Activated naive CD4-positive, alpha-beta T cell treated with anti-CD3 and anti-CD28 coated beads for 36 hours (primary cell): ENCODE data around the gene IFNK. TPM values are rescaled to one million over a fixed set of nuclear protein-coding genes. Genes with fewer than 3 reads are reported as not detected.

Experiments
- CTCF ChIA-PET: fragments of 350-600 bp; sonication (Branson Sonifier 250); formaldehyde crosslinking; loops from one replicate; lab custom pipeline; 2021; ENCODE audit warnings: antibody characterized with exemption; lab: Charles Lee
- DNase-seq: peaks from one replicate; pipeline ENCODE4 v3.0.0-alpha.2; 2020
- H3K27ac Mint-ChIP-seq: one replicate; pipeline ENCODE4 v1.8.0; 2021; ENCODE audit warnings: mild to moderate bottlenecking, mixed read lengths
- H3K27me3 Mint-ChIP-seq: one replicate; pipeline ENCODE4 v1.8.0; 2021; ENCODE audit warnings: low read depth, mixed read lengths
- H3K36me3 Mint-ChIP-seq: one replicate; pipeline ENCODE4 v1.8.0; 2021; ENCODE audit warnings: low read depth, mixed read lengths
- H3K4me1 Mint-ChIP-seq: one replicate; pipeline ENCODE4 v1.8.0; 2021; ENCODE audit warnings: low read depth, mixed read lengths
- H3K4me3 Mint-ChIP-seq: one replicate; pipeline ENCODE4 v1.8.0; 2021; ENCODE audit warnings: mild to moderate bottlenecking, moderate library complexity, mixed read lengths
- H3K9me3 Mint-ChIP-seq: one replicate; pipeline ENCODE4 v1.8.0; 2021; ENCODE audit warnings: mixed read lengths
- intact Hi-C: fragments of 100-400 bp; cut with micrococcal nuclease; formaldehyde crosslinking; loops from one replicate; pipeline ENCODE4 v1.15.1; 2023
- total RNA-seq, 2 experiments: library from RNA; stranded (reverse); gene quantifications; one replicate each; pipeline ENCODE4 v1.2.3, GENCODE V29; 2021

Gene IFNK
- total RNA-seq, 2 experiments from 2014 or later = 0.24 TPM; not detected in 1

- no peaks in the 10 kb centered on the region for H3K4me1 Mint-ChIP-seq
- H3K36me3 Mint-ChIP-seq = peaks cover 5% of the 10 kb centered on the region
- intact Hi-C loops = no loop called here
- CTCF ChIA-PET = no interaction called here
- H3K27ac Mint-ChIP-seq = no peak overlapping the region
- no peaks in the 10 kb centered on the region for H3K27me3 Mint-ChIP-seq
- no peaks in the 10 kb centered on the region for H3K9me3 Mint-ChIP-seq
- no peak for DNase-seq
- no peak overlapping the region for H3K4me3 Mint-ChIP-seq
These were observed 6.1 kb upstream of the IFNK start for GRCh38 chr9:27518006-27518405.

GRCh38 chr9:27518809-27519208 is 5.3 kb upstream of the IFNK start:
- Mint-ChIP-seq H3K27me3 (no peaks in the 10 kb centered on the region), H3K36me3 (peaks cover 5% of the 10 kb centered on the region), H3K27ac (no peak overlapping the region), H3K4me3 (no peak overlapping the region), H3K9me3 (no peaks in the 10 kb centered on the region), H3K4me1 (peaks cover under 1% of the 10 kb centered on the region)
- intact Hi-C loops = no loop called here
- CTCF ChIA-PET = no interaction called here
- no peak for DNase-seq

GRCh38 chr9:27519466-27520465 is 4.3 kb upstream of the IFNK start:
- Mint-ChIP-seq H3K27me3 (no peaks in the 10 kb centered on the region), H3K36me3 (peaks cover 5% of the 10 kb centered on the region), H3K9me3 (no peaks in the 10 kb centered on the region), H3K27ac (no peak overlapping the region), H3K4me1 (peaks cover 8% of the 10 kb centered on the region), H3K4me3 (no peak overlapping the region)
- CTCF ChIA-PET = no interaction called here
- intact Hi-C loops = no loop called here
- DNase-seq = no peak

DNA sequence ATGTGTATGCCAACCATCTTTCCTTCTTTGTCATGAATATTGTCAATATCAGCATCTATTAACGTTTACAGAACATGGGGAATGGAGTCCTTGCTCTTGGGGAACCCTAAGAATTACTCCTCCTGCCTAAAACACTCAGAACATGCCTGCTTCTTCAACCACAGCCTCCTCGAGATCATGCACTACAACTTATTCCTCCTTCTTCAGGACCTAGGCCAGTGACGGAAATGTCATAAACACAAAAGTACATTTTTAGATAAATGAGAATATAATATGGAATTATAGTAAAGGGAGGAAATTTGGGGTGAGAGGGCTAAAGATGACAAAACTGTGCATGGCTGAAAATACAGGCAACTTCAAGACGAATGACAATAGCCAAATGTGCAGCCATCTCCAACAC is 3.1 kb upstream of the IFNK start:
- peaks cover 5% of the 10 kb centered on the region for H3K36me3 Mint-ChIP-seq
- no peaks in the 10 kb centered on the region for H3K9me3 Mint-ChIP-seq
- H3K4me1 Mint-ChIP-seq = peaks cover 10% of the 10 kb centered on the region
- intact Hi-C loops = no loop called here
- H3K27me3 Mint-ChIP-seq = no peaks in the 10 kb centered on the region
- H3K27ac Mint-ChIP-seq = no peak overlapping the region
- no peak overlapping the region for H3K4me3 Mint-ChIP-seq
- no peak for DNase-seq
- CTCF ChIA-PET = no interaction called here

- CTCF ChIA-PET = no interaction called here
- intact Hi-C loops = no loop called here
- H3K27me3 Mint-ChIP-seq = peaks cover 7% of the 10 kb centered on the region
These were observed 949 bp upstream of the IFNK start for GRCh38 chr9:27523141-27523540.

GRCh38 chr9:27527702-27528075 is 3.6 kb downstream of the IFNK start:
- Mint-ChIP-seq H3K27ac (no peak overlapping the region), H3K4me3 (peak overlapping the region; percentile 86), H3K4me1 (peaks cover 18% of the 10 kb centered on the region), H3K27me3 (peaks cover 8% of the 10 kb centered on the region), H3K36me3 (no peaks in the 10 kb centered on the region), H3K9me3 (no peaks in the 10 kb centered on the region)
- CTCF ChIA-PET = interaction anchor here (0.7 to 1.3 kb wide), 3 partner anchors 55 to 195 kb away, joined by 3 read pairs; no protein-coding TSS in a partner anchor
- no peak for DNase-seq
- intact Hi-C loops = no loop called here

More at GRCh38 chr9:27523141-27523540, 949 bp upstream of the IFNK start:
- DNase-seq = no peak
- Mint-ChIP-seq H3K36me3 (peaks cover 3% of the 10 kb centered on the region), H3K4me1 (peaks cover 13% of the 10 kb centered on the region), H3K27ac (no peak overlapping the region), H3K9me3 (no peaks in the 10 kb centered on the region), H3K4me3 (no peak overlapping the region)

DNA sequence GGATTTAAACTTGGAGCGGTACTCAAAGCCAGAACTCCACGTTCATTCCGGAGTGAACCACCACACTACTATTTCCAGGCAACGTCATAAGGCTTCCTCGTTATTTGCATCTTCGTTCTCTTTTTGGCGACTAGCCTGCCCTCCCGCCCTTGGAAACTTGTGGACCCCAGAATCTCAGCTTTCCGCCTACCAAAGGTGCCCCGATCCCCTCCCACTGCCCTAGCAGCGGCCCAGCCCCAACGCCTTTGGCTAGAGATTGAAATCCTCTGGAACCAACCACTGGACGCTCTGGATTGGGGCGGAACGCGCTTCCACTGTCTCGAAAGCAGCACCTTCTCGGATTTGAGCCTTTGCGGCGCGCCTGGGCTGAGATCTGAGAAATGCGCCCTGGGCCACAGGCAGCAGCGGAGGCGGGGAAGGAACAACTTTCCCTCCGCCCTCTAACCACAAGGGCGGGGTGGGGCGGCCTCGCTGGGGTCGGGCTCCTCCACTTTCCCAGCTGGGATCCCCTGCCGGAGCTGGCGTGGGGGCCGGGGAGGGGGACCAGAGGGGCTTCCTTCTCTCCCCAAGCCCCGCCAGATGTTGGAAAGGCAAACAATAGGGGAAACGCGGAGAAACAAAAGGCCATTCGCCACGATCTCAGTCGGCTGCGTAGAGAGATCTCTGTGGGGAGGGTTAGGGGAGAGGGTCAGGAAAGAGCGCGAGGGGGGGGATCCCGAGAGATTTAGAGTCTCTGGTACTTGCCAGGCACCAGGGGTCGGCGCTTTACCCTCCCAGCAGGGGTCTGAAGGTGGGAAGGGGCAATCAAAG is 4.2 kb downstream of the IFNK start:
- intact Hi-C loops = no loop called here
- Mint-ChIP-seq H3K27ac (peak overlapping the region; percentile 86), H3K27me3 (peaks cover 8% of the 10 kb centered on the region), H3K4me1 (peaks cover 18% of the 10 kb centered on the region), H3K4me3 (peak overlapping the region; percentile 86), H3K9me3 (no peaks in the 10 kb centered on the region), H3K36me3 (no peaks in the 10 kb centered on the region)
- peak; percentile 70 for DNase-seq
- CTCF ChIA-PET = interaction anchor here (0.9 to 3.4 kb wide), 2 partner anchors 190 to 196 kb away, joined by 3 to 41 read pairs; no protein-coding TSS in a partner anchor

DNA sequence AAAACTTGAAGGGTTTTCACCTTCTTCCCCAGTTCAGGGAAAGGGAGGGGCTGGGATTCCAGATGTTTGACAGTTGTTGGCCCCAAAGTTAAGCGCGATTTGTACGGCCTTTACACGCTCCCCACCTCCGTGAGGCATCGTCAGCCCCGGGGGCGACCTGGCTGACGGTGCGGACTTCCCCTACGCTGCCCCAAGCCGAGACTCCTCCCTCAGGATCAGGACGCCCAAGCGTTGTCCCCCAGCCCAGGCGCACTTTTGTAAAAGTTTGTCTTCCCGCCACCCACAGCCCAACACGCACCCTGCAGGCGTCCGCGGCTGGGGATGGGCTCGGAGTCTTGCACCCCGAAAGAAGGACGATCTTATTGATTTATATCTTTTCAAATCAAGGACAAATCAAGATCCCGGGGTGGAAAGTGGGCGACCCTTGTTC is 4.8 kb downstream of the IFNK start:
- H3K27ac Mint-ChIP-seq = peak overlapping the region; percentile 86
- peak overlapping the region; percentile 86 for H3K4me3 Mint-ChIP-seq
- CTCF ChIA-PET = interaction anchor here (0.6 to 3.4 kb wide), 18 partner anchors 15 to 205 kb away, joined by 3 to 41 read pairs (median 3); no protein-coding TSS in a partner anchor
- intact Hi-C loops = loop anchor here (1.0 kb wide), 4 partner anchors 24 to 196 kb away; partner anchors contain the start of gene C9orf72
- H3K9me3 Mint-ChIP-seq = no peaks in the 10 kb centered on the region
- peaks cover 8% of the 10 kb centered on the region for H3K27me3 Mint-ChIP-seq
- peaks cover 17% of the 10 kb centered on the region for H3K4me1 Mint-ChIP-seq
- peak; percentile 73 for DNase-seq
- H3K36me3 Mint-ChIP-seq = peaks cover 1% of the 10 kb centered on the region

DNA sequence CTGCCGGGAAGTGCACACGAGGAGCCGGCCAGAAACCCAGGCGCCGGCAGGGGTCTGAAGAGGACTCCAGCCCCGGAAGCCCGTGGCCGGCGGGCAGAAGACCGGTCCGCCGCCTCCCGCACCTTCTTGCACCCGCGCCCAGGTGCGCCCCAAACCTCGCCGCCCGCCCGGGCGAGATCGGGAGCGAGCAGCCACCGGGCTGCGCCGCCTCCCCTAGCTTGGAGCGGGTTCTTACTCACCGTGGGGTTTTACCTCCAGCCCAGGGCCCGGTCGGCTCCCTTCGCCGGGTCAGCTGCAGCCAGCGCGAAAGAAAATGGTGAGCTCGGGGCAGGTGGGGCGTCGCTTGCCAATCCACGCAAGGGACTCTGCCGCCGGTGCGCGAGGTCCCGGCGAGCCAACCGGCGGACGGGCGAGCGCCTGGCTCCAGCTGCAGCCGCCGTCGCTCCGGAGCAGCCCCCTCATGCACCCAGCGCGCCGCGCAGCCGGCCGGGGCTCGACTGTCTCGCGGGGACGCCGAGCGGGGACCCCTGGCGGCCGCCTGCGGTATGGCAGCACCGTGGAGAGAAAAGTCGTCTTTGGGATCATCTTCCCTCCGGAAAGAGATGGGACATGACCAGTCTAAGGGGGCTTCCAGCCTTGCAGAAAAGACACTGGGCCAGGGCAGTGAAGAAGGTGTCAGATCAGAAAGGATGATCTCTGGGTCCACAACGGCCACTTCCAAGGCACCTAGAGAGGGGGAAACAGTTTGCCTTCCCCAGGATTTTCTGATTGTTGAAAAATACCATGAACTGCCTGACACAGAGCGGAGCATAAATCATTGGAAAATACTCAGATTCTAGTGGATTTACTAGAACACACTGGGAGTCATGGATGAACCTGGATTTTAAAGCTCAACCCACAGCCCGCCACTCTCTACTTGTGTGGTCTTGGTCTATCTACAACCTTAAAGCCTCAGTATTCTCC is 5.5 kb downstream of the IFNK start, which contains the start of gene MOB3B:
Gene MOB3B, minus strand, starts transcription at position 499 of the 963 bp plus-strand sequence. CDS start 74,264 bp downstream, outside the sequence.
- Mint-ChIP-seq H3K9me3 (no peaks in the 10 kb centered on the region), H3K27ac (peak within 1 kb of the TSS; percentile 86), H3K4me3 (peak within 1 kb of the TSS; percentile 86), H3K36me3 (peaks cover 1% of the 10 kb centered on the region), H3K4me1 (peaks cover 10% of the 10 kb centered on the region), H3K27me3 (peaks cover 8% of the 10 kb centered on the region)
- CTCF ChIA-PET = interaction anchor here (0.6 to 3.4 kb wide), 25 partner anchors 9 to 243 kb away, joined by 3 to 41 read pairs (median 4); no protein-coding TSS in a partner anchor
- intact Hi-C loops = loop anchor here (1.0 to 5.0 kb wide), 7 partner anchors 24 to 637 kb away; partner anchors contain the start of genes C9orf72 and CAAP1
- DNase-seq = peak; percentile 80

- CTCF ChIA-PET = interaction anchor here (0.5 to 3.4 kb wide), 10 partner anchors 9 to 244 kb away, joined by 3 to 41 read pairs (median 5); no protein-coding TSS in a partner anchor
- DNase-seq = no peak
- H3K9me3 Mint-ChIP-seq = no peaks in the 10 kb centered on the region
- H3K4me3 Mint-ChIP-seq = no peak overlapping the region
- H3K27ac Mint-ChIP-seq = no peak overlapping the region
- intact Hi-C loops = loop anchor here (1.0 to 5.0 kb wide), 3 partner anchors 254 to 639 kb away; partner anchors contain the start of gene CAAP1
- H3K36me3 Mint-ChIP-seq = peaks cover 1% of the 10 kb centered on the region
- peaks cover 8% of the 10 kb centered on the region for H3K27me3 Mint-ChIP-seq
- peaks cover 8% of the 10 kb centered on the region for H3K4me1 Mint-ChIP-seq
These were observed 7.0 kb downstream of the IFNK start for GRCh38 chr9:27530915-27531755.
